ENCODE measurements around the gene SARS2.

DNA sequence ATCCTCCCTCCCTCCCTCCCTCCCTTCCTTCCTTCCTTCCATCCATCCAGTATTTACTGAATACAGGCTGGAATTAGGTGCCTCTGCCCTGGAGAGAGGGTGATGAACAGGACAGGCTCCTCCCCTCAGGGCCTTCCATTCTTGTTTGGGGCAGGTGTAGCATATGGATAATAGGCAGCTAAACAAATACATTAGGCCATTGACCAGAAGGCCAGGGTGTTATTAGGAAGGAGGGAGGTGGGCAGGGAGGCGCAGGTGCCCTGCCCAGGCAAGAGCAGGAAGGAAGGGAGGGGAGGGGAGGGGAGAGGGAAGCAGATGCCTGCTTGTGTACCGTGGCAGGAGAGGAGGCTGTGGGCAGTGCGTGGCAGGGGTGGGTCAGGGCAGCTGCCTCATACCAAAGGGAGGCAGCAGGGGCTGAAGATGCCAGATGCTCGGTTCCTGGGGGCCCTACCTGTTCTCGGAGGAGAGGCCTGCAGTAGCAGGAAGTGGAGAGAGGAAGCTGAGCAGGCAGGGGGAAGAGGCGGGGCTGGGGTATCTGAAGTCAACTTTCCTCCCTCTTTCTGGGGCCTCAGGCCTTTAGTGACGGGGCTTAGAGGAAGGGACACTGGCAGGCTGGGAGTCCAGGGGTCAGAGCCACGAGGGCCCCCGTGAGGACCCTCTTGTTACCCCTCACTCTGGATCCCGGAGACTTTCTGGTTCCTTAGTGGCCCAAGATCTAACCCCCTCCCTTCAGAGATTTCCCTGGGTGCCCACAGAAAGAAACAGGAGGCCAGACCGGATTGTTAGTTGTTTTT, 52.6 kb downstream of the SARS2 start, which contains the start of gene RINL:
- TF ChIP-seq POLR2AphosphoS5 (IDR thresholded peaks at IDR 0.05; ENCODE audit: borderline replicate concordance, low read depth, low read length) (no peak), EZH2 (IDR thresholded peaks at IDR 0.05) (no peak)
